GM12865 (cell line): ENCODE measurements around the gene DGCR2.

Experiments used
- DNase-seq: peaks from one replicate; pipeline ENCODE4 v3.0.0; 2010; ENCODE audit warnings: low read depth
- H3K4me3 ChIP-seq: 2 replicates; pipeline ENCODE4 v1.5.1; 2011; ENCODE audit warnings: mild to moderate bottlenecking, low read depth, low read length, control low read depth
- CTCF ChIP-seq: IDR thresholded peaks from 2 replicates; pipeline ENCODE4 v1.5.1; 2011; ENCODE audit warnings: low read length, control low read depth, low read depth, inconsistent platforms; ENCODE audit not compliant: insufficient read depth; ENCODE audit errors: missing control alignments

Gene DGCR2

GRCh38 chr22:19142394-19142793, 20.2 kb upstream of the DGCR2 start:
- H3K4me3 ChIP-seq: no peak overlapping the region
- TF ChIP-seq CTCF: no peak
- DNase-seq: no peak

DNA sequence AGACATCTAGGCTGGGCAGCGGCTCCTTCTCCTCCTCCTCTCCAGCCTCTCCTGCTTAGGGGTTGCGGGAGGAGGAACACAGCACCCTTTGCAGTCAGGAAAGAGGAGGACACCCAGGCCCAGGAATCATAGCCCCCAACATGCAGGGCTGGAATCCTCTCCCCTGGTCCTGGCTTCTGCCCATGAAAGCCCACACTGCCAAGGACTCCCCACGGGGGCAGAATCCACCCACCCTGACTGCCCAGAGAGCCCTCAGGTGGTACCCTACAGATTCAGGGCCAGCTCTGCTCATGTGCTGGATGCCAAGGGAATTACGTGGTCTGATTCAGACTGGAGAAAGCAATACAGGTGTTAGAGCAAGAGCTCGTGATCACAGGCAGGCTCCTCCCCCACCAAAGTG, 17.8 kb upstream of the DGCR2 start:
- H3K4me3 ChIP-seq: no peak overlapping the region
- no peak for TF ChIP-seq CTCF
- DNase-seq: no peak

- DNase-seq: no peak
- TF ChIP-seq CTCF: no peak
- H3K4me3 ChIP-seq: no peak overlapping the region
These were observed 16.8 kb upstream of the DGCR2 start for GRCh38 chr22:19139001-19139356.

- TF ChIP-seq CTCF: no peak
- DNase-seq: no peak
- no peak overlapping the region for H3K4me3 ChIP-seq
These were observed 16.2 kb upstream of the DGCR2 start for GRCh38 chr22:19138217-19139000.

DNA sequence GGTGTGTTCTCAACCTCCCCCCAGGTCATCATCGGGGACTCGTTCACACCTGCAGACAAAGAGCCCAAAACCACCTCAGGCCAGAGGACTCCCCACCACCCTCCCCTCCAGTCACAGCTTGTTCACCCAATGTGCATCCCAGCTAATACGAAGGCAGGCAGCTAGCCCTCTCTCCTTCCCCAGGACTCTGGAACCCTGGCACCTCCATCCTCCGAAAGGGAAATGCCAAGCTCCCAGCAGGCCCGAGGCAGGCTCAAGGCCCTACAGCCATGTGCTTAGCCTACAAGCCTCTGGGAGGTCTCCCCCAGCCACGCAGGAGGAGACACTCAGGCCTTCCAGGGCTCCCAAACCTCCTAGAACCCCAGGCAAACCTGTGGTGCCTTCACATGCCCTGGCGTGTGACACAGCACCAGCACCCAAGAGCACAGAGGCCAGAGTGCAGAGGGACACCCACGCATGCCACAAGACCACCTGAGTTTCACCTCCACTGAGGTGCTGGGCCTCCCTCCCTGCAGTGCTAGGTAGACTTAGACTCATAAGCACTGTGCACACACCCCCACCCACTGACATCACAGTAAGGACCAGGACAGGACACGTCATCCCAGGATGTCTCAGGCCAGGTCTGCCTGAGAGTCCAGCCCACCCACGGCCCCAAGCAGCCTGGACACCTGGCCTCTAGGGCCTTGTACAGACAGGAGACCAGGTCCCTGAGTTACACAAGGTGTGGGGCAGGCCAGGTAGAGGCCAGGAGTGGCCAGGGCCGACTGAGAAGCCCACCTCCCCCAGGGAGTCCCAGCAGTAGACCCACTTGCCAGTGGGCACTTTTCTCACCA, 15.4 kb upstream of the DGCR2 start:
- H3K4me3 ChIP-seq: no peak overlapping the region
- DNase-seq: no peak
- TF ChIP-seq CTCF: no peak

DNA sequence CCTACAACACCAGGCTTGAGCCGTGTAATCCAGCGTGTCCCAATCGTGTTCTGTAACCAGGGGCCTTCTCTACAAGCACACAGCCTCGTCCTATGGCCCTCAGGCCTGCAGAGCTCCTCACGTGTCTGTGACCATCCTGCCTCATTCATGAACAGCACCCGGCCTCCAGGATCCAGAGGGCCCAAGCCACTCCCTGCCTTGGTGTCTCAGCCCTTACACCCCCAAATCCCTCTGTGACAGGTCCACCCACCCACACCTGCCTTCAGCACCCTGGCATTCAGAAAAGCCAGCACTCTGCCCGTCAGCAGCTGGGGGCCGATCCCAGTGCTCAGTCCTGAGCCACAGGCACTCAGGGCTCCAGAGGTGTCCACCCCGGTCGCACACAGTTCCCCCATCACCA, 14.7 kb upstream of the DGCR2 start:
- no peak for TF ChIP-seq CTCF
- DNase-seq: no peak
- H3K4me3 ChIP-seq: no peak overlapping the region
